H9 (cell line): ENCODE measurements around the gene ZNF638. TPM values are rescaled to one million over a fixed set of nuclear protein-coding genes. Genes with fewer than 3 reads are reported as not detected.

Experiments used
- DNase-seq: peaks from one replicate; pipeline ENCODE4 v3.0.0-alpha.2; 2017
- H2AFZ ChIP-seq: one replicate; pipeline ENCODE4 v1.6.1; 2013; ENCODE audit warnings: mild to moderate bottlenecking, low read length, control low read depth, moderate library complexity
- H2AK5ac ChIP-seq: 2 replicates; pipeline ENCODE4 v1.6.1; 2013; ENCODE audit warnings: low read length, control low read depth, mixed read lengths; ENCODE audit not compliant: insufficient read length
- H2BK120ac ChIP-seq: one replicate; pipeline ENCODE4 v1.6.1; 2013; ENCODE audit warnings: low read depth, mild to moderate bottlenecking, low read length, control low read depth, inconsistent platforms; ENCODE audit not compliant: poor library complexity, severe bottlenecking
- H2BK12ac ChIP-seq: 2 replicates; pipeline ENCODE4 v1.6.1; 2013; ENCODE audit warnings: low read length, control low read depth, mixed read lengths, low read depth; ENCODE audit not compliant: insufficient read length
- H2BK15ac ChIP-seq: 2 replicates; pipeline ENCODE4 v1.6.1; 2013; ENCODE audit warnings: low read depth, low read length, control low read depth
- H2BK20ac ChIP-seq: one replicate; pipeline ENCODE4 v1.6.1; 2013; ENCODE audit warnings: low read depth, mild to moderate bottlenecking, low read length, control low read depth, inconsistent platforms; ENCODE audit not compliant: poor library complexity, severe bottlenecking
- H2BK5ac ChIP-seq: 2 replicates; pipeline ENCODE4 v1.6.1; 2013; ENCODE audit warnings: low read length, control low read depth, mixed read lengths; ENCODE audit not compliant: insufficient read length
- H3K14ac ChIP-seq: 2 replicates; pipeline ENCODE4 v1.6.1; 2013; ENCODE audit warnings: low read length, control low read depth; ENCODE audit not compliant: insufficient read depth
- H3K18ac ChIP-seq: 2 replicates; pipeline ENCODE4 v1.6.1; 2013; ENCODE audit warnings: low read depth, mild to moderate bottlenecking, mixed read lengths, low read length, control low read depth; ENCODE audit not compliant: insufficient read length
- H3K23ac ChIP-seq: 2 replicates; pipeline ENCODE4 v1.6.1; 2013; ENCODE audit warnings: low read length, control low read depth, mixed read lengths, low read depth; ENCODE audit not compliant: insufficient read length
- H3K23me2 ChIP-seq: 2 replicates; pipeline ENCODE4 v1.6.1; 2013; ENCODE audit warnings: low read depth, mild to moderate bottlenecking, mixed read lengths, low read length, control low read depth; ENCODE audit not compliant: insufficient read length, poor library complexity, severe bottlenecking
- H3K27ac ChIP-seq: 2 replicates; pipeline ENCODE4 v1.5.1; 2013; ENCODE audit warnings: low read length, control low read depth, mixed read lengths, low read depth; ENCODE audit not compliant: insufficient read length
- H3K27me3 ChIP-seq: 2 replicates; pipeline ENCODE4 v1.6.1; 2013; ENCODE audit warnings: low read length, control low read depth, inconsistent platforms; ENCODE audit not compliant: insufficient read depth
- H3K4ac ChIP-seq: 2 replicates; pipeline ENCODE4 v1.6.1; 2013; ENCODE audit warnings: low read depth, mild to moderate bottlenecking, control low read depth, inconsistent platforms, low read length, moderate library complexity
- H3K4me1 ChIP-seq: 2 replicates; pipeline ENCODE4 v1.6.1; 2013; ENCODE audit warnings: low read length, control low read depth, inconsistent platforms; ENCODE audit not compliant: insufficient read depth
- H3K4me2 ChIP-seq: 2 replicates; pipeline ENCODE4 v1.6.1; 2013; ENCODE audit warnings: low read length, control low read depth, mixed read lengths; ENCODE audit not compliant: insufficient read length, insufficient read depth
- H3K56ac ChIP-seq: 2 replicates; pipeline ENCODE4 v1.6.1; 2013; ENCODE audit warnings: low read depth, mild to moderate bottlenecking, mixed read lengths, low read length, control low read depth; ENCODE audit not compliant: insufficient read length
- H3K79me1 ChIP-seq: 2 replicates; pipeline ENCODE4 v1.6.1; 2013; ENCODE audit warnings: low read depth, mild to moderate bottlenecking, moderate library complexity, low read length, control low read depth, inconsistent platforms; ENCODE audit not compliant: insufficient read depth, poor library complexity, severe bottlenecking
- H3K79me2 ChIP-seq: 2 replicates; pipeline ENCODE4 v1.6.1; 2013; ENCODE audit warnings: low read length, control low read depth, inconsistent platforms; ENCODE audit not compliant: insufficient read depth
- H3K9ac ChIP-seq: 2 replicates; pipeline ENCODE4 v1.6.1; 2013; ENCODE audit warnings: low read length, control low read depth, mixed read lengths; ENCODE audit not compliant: insufficient read length; ENCODE audit errors: extremely low read depth
- H3K9me3 ChIP-seq: one replicate; pipeline ENCODE4 v1.6.1; 2013; ENCODE audit warnings: low read depth, low read length, inconsistent platforms; ENCODE audit not compliant: control insufficient read depth
- H3T11ph ChIP-seq: one replicate; pipeline ENCODE4 v1.6.1; 2013; ENCODE audit warnings: mild to moderate bottlenecking, low read length, control low read depth, inconsistent platforms
- H4K20me1 ChIP-seq: one replicate; pipeline ENCODE4 v1.6.1; 2013; ENCODE audit not compliant: control insufficient read depth, insufficient read length, insufficient read depth
- H4K5ac ChIP-seq: 2 replicates; pipeline ENCODE4 v1.6.1; 2013; ENCODE audit warnings: low read depth, mild to moderate bottlenecking, mixed read lengths, low read length, control low read depth; ENCODE audit not compliant: insufficient read length
- H4K8ac ChIP-seq: replicated peaks from 2 replicates; pipeline ENCODE4 v1.6.1; 2013; ENCODE audit warnings: low read length, control low read depth, mixed read lengths, low read depth; ENCODE audit not compliant: insufficient read length
- H4K91ac ChIP-seq: 2 replicates; pipeline ENCODE4 v1.6.1; 2013; ENCODE audit warnings: low read depth, mild to moderate bottlenecking, moderate library complexity, mixed read lengths, low read length, control low read depth; ENCODE audit not compliant: insufficient read length
- H3K27ac Mint-ChIP-seq, 3 experiments: 2 replicates in 2 of 3; 3 replicates in 1 of 3; pipeline ENCODE4 v1.8.0; 2020 to 2021; ENCODE audit warnings: mixed read lengths in 3 of 3, mild to moderate bottlenecking in 1 of 3, moderate library complexity in 1 of 3
- H3K27me3 Mint-ChIP-seq: 2 replicates; pipeline ENCODE4 v1.8.0; 2021; ENCODE audit warnings: low read depth, mild to moderate bottlenecking, moderate library complexity, mixed read lengths
- H3K36me3 Mint-ChIP-seq, 3 experiments: 2 replicates in 2 of 3; 3 replicates in 1 of 3; pipeline ENCODE4 v1.8.0; 2020 to 2021; ENCODE audit warnings: low read depth in 3 of 3, mixed read lengths in 3 of 3; ENCODE audit not compliant: insufficient read depth in 1 of 3
- H3K4me1 Mint-ChIP-seq, 2 experiments: 2 replicates each; pipeline ENCODE4 v1.8.0; 2020; ENCODE audit warnings: mixed read lengths in 2 of 2
- H3K4me3 Mint-ChIP-seq, 2 experiments: 2 replicates in 1 of 2; 3 replicates in 1 of 2; pipeline ENCODE4 v1.8.0; 2020 to 2021; ENCODE audit warnings: mild to moderate bottlenecking in 2 of 2, mixed read lengths in 2 of 2, moderate library complexity in 1 of 2
- H3K9me3 Mint-ChIP-seq, 2 experiments: 2 replicates in 1 of 2; 3 replicates in 1 of 2; pipeline ENCODE4 v1.8.0; 2020; ENCODE audit warnings: mild to moderate bottlenecking in 2 of 2, mixed read lengths in 2 of 2, moderate library complexity in 1 of 2
- CTCF ChIP-seq: fragments of 200-600 bp; sonication (generic); conservative IDR thresholded peaks from 3 replicates; pipeline ENCODE4 v1.8.0; 2021; ENCODE audit warnings: antibody characterized with exemption, mild to moderate bottlenecking
- total RNA-seq: library from RNA; stranded (reverse); gene quantifications from 2 replicates; pipeline ENCODE4 v1.2.1, GENCODE V29; 2021

ZNF638 gene
- total RNA-seq, 1 experiment from 2014 or later: 146 TPM

GRCh38 chr2:71336802-71337201 lies 5.2 kb downstream of the ZNF638 start:
- no peak overlapping the region for H3K56ac ChIP-seq
- H3K4me1 Mint-ChIP-seq: peaks cover 57 to 70% of the 10 kb centered on the region in 2 experiments
- no peak overlapping the region for H3K9ac ChIP-seq
- H4K91ac ChIP-seq: no peak overlapping the region
- H3K27ac ChIP-seq: no peak overlapping the region
- no peak overlapping the region for H3K4me3 Mint-ChIP-seq
- H3K18ac ChIP-seq: no peak overlapping the region
- H2BK20ac ChIP-seq: no peak overlapping the region
- no peak overlapping the region for H4K8ac ChIP-seq
- H3K4ac ChIP-seq: no peak overlapping the region
- no peaks in the 10 kb centered on the region for H3K9me3 ChIP-seq
- no peak overlapping the region for H2AFZ ChIP-seq
- no peak overlapping the region for H2AK5ac ChIP-seq
- H3K23me2 ChIP-seq: peaks cover 3% of the 10 kb centered on the region
- no peaks in the 10 kb centered on the region for H3K27me3 ChIP-seq
- H2BK5ac ChIP-seq: no peak overlapping the region
- H4K20me1 ChIP-seq: no peaks in the 10 kb centered on the region
- peaks cover 52% of the 10 kb centered on the region for H3K79me2 ChIP-seq
- no peak overlapping the region for H3K23ac ChIP-seq
- DNase-seq: no peak
- H3K27me3 Mint-ChIP-seq: no peaks in the 10 kb centered on the region
- peaks cover 10% of the 10 kb centered on the region for H3K79me1 ChIP-seq
- H2BK15ac ChIP-seq: no peak overlapping the region
- H2BK12ac ChIP-seq: no peak overlapping the region
- H3T11ph ChIP-seq: no peak overlapping the region
- TF ChIP-seq CTCF: no peak
- H3K14ac ChIP-seq: no peak overlapping the region
- no peak overlapping the region for H2BK120ac ChIP-seq
- no peaks in the 10 kb centered on the region for H3K9me3 Mint-ChIP-seq
- H4K5ac ChIP-seq: no peak overlapping the region
- H3K4me2 ChIP-seq: no peak overlapping the region
- H3K27ac Mint-ChIP-seq: no peak overlapping the region
- H3K36me3 Mint-ChIP-seq: peaks cover 3 to 17% (median 16%) of the 10 kb centered on the region in 3 experiments
- H3K4me1 ChIP-seq: peaks cover 3% of the 10 kb centered on the region; the same call in 1 of the 2 replicates
